GM12892 (cell line): ENCODE measurements around the gene DENND6B.
A peak's percentile ranks its signal among the peaks of the same experiment; 100 is the strongest.

Experiments used
- DNase-seq: peaks from one replicate; pipeline ENCODE4 v3.0.0; 2011; ENCODE audit not compliant: insufficient read length
- FAIRE-seq: peaks from 2 replicates; lab custom pipeline; 2011; peaks lifted over from hg19 to GRCh38; lab: Jason Lieb, UNC
- POLR2A ChIP-seq: IDR thresholded peaks from 2 replicates; pipeline ENCODE4 v1.6.1; 2011; ENCODE audit warnings: low read depth, low read length, control low read depth
- POLR2AphosphoS5 ChIP-seq: IDR thresholded peaks from 2 replicates; pipeline ENCODE4 v1.6.1; 2011; ENCODE audit warnings: low read depth, low read length, control low read depth
- TAF1 ChIP-seq: IDR thresholded peaks from 2 replicates; pipeline ENCODE4 v1.6.1; 2011; ENCODE audit warnings: low read depth, mild to moderate bottlenecking, control low read depth, low read length, borderline replicate concordance

DENND6B gene

DNA sequence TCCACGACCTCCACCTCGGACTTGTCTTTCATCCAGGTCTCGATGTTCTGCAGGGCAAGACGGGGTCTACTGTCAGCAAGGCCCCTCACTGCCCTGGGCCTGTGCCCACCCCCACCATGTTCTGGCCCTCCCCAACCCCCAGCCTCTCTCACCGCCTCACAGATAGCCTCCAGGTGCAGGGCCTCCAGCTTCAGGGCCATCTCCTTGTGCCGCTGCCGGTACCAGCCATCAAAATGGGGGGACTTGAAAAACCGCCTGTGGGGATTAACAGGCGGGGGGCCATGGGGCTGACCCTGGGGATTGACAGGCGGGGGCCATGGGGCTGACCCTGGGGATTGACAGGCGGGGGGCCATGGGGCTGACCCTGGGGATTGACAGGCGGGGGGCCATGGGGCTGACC, 14.4 kb downstream of the DENND6B start:
- TF ChIP-seq POLR2AphosphoS5 (no peak), TAF1 (no peak), POLR2A (no peak)

GRCh38 chr22:50311606-50312351, 15.0 kb downstream of the DENND6B start:
- no peak for FAIRE-seq
- no peak for TF ChIP-seq POLR2A

More for the DNA sequence above, 14.4 kb downstream of the DENND6B start:
- DNase-seq: no peak
- FAIRE-seq: no peak

GRCh38 chr22:50310949-50311444, 15.8 kb downstream of the DENND6B start:
- TF ChIP-seq POLR2A (no peak), POLR2AphosphoS5 (no peak), TAF1 (no peak)
- no peak for FAIRE-seq
- no peak for DNase-seq

More at GRCh38 chr22:50311606-50312351, 15.0 kb downstream of the DENND6B start:
- DNase-seq: no peak

DNA sequence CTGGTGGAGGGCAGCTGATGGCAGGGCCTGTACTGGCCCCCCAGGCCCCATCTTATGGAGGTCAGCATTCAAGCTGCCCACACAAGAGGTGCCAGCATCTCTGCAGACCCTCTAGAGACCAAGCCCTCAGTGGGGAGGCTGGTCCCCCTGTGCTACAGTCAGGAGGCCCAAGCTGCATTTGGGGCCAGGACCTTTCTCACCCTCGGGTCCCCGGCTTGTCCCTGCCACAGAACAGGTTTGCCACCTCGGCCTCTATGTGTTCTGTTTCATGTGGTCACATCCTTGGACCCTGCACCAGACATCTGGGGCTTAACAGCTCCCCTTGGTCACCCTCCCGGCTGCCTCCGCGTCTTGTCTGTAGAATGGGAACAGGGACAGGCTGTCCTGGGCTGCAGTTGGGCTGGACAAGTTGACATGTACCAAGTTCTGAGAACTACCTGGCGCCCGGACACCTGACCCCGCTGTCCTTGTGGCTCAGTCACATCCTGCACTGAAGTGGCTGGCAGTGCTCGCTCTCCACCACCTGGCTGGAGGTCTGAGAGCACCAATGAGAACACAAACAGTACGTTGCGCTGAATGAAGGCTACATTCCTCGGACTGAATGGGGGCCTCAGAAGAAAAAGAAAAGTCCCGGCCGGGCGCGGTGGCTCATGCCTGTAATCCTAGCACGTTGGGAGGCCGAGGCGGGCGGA, 16.6 kb downstream of the DENND6B start:
- no peak for DNase-seq
- FAIRE-seq: no peak

GRCh38 chr22:50309601-50309991, 17.2 kb downstream of the DENND6B start:
- DNase-seq: no peak
- FAIRE-seq: no peak
- no peak for TF ChIP-seq POLR2AphosphoS5

More for the DNA sequence above, 16.6 kb downstream of the DENND6B start:
- TF ChIP-seq TAF1: no peak
- no peak for TF ChIP-seq POLR2A
- TF ChIP-seq POLR2AphosphoS5: no peak

DNA sequence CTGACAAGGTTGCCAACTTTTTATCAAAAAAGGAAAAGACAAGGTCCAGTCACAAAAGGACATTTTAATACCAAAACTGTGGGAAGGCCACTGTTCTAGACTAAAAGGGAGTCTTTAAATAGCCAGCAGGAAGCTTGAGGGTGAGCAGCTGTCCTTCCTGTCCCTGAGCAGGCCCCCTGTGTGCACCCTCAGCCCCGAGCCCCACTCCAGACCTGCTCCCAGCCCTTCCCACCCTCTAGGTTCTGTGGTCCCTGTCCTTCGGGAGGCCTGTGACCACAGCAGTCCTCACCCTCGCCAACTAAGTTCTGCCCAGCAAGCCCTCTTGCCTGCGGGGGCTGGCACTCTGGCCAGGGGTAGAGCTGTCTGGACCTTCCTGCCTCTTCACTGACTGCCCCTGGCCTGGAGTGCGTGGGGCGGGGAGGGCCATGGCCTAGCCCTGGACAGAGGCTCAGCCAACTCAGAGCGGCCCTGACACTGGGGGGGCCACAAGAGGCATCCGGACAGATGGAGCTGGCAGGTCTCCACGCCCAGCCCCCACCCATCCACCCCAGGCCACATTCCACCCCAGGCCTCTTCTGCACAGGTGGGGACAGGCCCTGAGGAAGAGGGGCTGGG, 17.7 kb downstream of the DENND6B start:
- FAIRE-seq: no peak

DNA sequence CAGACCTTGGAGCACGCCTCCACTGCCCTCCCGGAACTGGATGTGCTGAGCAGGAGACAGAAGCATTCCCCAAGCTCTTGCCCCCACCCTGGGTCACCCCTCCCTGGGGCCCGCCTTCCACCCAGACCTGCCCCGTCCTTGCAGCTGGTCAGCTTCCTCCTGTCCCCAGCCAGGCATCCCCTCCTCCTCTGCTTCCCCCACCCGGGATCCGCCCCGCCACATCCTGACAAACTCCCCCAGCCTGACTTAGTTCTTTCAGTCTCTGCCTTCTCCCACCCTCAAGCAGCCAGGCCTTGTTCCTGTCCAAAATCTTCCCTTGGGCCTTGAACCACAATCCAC, 18.2 kb downstream of the DENND6B start:
- no peak for DNase-seq
- TF ChIP-seq POLR2AphosphoS5 (peak; percentile 25; the same call in 1 of the 2 replicates), POLR2A (no peak), TAF1 (0 out of 2 replicates have a peak, but pooled peaks have one; percentile 16)
- peak; percentile 90 for FAIRE-seq

More for the DNA sequence above, 17.7 kb downstream of the DENND6B start:
- TF ChIP-seq POLR2A: no peak
- no peak for TF ChIP-seq POLR2AphosphoS5
- TF ChIP-seq TAF1: no peak
- no peak for DNase-seq

DNA sequence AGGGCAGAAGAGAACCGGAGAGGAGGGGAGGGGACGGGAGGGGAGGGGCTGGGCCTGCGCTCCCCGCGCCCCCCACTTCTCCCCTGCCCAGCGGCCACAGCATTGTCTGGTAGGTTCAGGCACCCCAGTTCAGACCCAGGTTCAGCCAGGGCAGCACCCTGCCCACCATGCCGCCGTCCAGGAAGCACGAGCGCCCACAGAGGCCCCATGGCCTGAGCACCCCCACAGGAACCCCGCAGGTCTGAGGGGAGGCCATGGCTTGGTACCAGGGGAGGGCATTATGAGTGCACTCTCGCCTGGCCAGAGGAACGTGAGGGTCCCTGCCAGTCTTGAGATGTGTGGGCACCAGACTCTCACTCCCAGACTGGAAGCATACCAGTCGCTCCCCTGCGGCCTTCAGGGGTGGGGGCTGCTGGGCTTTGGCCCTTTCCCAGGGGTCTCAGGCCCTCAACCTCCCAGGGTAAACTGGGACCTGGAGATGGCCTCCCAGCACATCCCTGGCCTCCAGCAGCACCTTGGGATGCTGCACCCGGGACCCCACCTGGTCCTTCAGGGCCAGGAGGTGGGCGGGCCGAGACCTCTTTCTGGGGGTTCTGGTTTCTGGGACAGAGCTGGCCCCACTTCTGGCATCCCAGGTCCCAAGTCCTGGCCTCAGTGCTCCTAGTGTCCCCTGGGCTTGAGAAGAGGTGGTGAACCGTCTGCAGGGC, 18.8 kb downstream of the DENND6B start:
- DNase-seq (no peak), FAIRE-seq (peak; percentile 57)
- TF ChIP-seq POLR2AphosphoS5 (no peak), POLR2A (no peak), TAF1 (no peak)

DNA sequence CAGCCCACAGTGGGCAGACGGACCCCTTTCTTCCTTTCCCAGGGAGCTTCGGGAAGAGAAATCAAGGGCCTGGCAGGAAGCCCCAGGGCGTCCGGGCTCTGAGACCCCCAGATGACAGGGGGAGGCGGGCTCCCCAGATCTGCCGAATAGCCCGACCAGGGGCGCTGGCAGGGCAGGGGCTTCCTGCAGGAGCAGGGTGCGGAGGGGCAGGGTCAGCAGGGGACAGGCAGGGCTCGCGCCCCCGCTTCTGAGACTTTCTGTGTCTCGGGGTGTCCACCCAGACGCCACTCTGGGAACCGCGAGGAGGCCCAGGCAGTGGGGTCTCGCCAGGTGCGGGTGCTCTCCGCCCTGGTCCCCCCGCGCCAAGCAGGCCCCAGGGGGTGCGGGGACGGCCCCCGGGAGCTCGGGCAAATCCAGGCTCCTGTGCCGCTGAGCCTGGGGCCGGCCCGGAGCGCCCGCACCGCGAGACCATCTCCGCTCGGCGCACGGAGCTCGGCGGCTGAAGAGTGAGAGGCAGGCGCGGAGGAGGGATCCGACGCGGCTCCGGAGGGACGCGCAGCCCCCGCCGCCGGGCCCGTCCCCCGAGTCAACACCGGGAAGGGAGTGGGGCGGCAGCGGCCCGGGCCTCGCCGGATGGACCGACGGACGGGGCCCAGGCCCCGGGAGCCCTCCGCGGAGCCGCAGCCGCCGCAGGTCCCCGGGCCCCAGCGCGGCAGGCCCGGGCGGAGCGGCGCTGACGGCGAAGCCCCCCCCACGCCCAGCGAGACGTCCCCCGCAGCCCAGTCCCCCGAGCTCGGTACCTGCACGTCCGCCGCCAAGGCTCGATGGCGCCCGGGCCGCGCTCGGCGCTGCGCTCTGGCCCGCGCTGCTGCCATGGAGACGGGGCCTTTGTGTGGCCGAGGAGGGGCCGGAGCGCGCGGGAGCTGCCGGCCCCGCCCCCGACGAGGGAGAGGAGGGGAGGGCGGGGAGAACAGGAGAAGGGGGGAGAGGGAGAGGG, 19.8 kb downstream of the DENND6B start, which contains the start of gene PLXNB2:
TSS of gene PLXNB2 (minus strand) at position 894 of the 997 bp plus-strand sequence. CDS start 17,062 bp downstream, outside the sequence.
- peak; percentile 86 for DNase-seq
- peak; percentile 74 for FAIRE-seq

GRCh38 chr22:50305923-50306566, 20.8 kb downstream of the DENND6B start:
- DNase-seq: peak; percentile 80
- peak; percentile 95 for FAIRE-seq
- TF ChIP-seq TAF1 (no peak), POLR2AphosphoS5 (peak; percentile 40; the same call in 1 of the 2 replicates), POLR2A (peak; percentile 46; the same call in 1 of the 2 replicates)

More for the DNA sequence above, 19.8 kb downstream of the DENND6B start, which contains the start of gene PLXNB2:
- peak; percentile 46; the same call in 1 of the 2 replicates for TF ChIP-seq POLR2A
- TF ChIP-seq POLR2AphosphoS5: no peak
- TF ChIP-seq TAF1: peak; percentile 41; the same call in 1 of the 2 replicates
